ENCODE data around the gene PDE4B. TPM values are rescaled to one million over a fixed set of nuclear protein-coding genes. Genes with fewer than 3 reads are reported as not detected.

Gene PDE4B
- total and polyA plus RNA-seq, 10 of the 15 experiments (the other 5 are each of a cell fraction or from before 2014, with no cell fraction given) = 3.0 to 13.2 (median 5.7) TPM

DNA sequence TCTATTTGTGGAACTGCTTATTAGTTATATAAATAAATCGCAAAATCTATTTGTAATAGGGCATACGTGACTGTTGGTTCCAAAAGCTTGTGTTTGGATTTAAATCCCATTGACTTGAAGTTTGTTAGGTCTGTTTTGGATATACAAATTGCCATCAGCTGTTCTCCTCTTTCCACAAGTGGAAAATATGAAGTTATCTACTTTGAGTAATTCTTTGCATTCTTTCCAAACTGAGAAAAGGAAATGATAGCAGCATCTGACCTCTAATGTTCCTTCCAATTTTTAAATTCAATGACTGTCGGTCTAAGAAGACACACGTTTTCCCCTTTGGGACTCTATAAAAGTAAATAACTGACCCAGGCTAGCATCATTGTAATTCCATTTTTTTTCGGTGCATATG, 575.6 kb downstream of the PDE4B start:
- Histone ChIP-seq H2AFZ (ENCODE audit: control insufficient read depth, low read depth, low read length) (no peak overlapping the region), H3K4me3 (no peak overlapping the region), H3K9ac (ENCODE audit: control insufficient read depth, insufficient read depth, low read length) (no peak overlapping the region), H3K9me3 (replicated peaks; ENCODE audit: control insufficient read depth, insufficient read depth, low read length) (no peaks in the 10 kb centered on the region), H3K27me3 (replicated peaks in 1 of 2; ENCODE audit: control insufficient read depth in 2 of 2, insufficient read depth in 2 of 2, low read length in 1 of 2) (no peaks in the 10 kb centered on the region), H3K79me2 (ENCODE audit: control insufficient read depth, insufficient read depth, low read length) (no peaks in the 10 kb centered on the region), H4K20me1 (ENCODE audit: control insufficient read depth, insufficient read depth) (no peaks in the 10 kb centered on the region), H3K36me3 (ENCODE audit: control insufficient read depth in 2 of 2, insufficient read depth in 2 of 2, low read length in 1 of 2) (peaks cover 8 to 14% of the 10 kb centered on the region in 2 experiments), H3K27ac (ENCODE audit: control insufficient read depth, insufficient read depth) (no peak overlapping the region), H3K4me2 (ENCODE audit: control insufficient read depth, insufficient read depth) (no peak overlapping the region), H3K4me1 (ENCODE audit: control insufficient read depth, insufficient read depth, low read length) (peaks cover 46% of the 10 kb centered on the region)
- ChIA-PET CTCF (interaction anchor here (1.1 to 24.3 kb wide), 8 partner anchors 8 to 115 kb away, joined by 3 to 396 read pairs (median 6); no protein-coding TSS in a partner anchor), POLR2A (interaction anchor here (0.9 to 1.9 kb wide), 3 partner anchors 12 to 34 kb away, joined by 4 to 5 read pairs (median 4); no protein-coding TSS in a partner anchor), SMC1A (ENCODE audit: uncharacterized antibody, unreplicated experiment) (interaction anchor here (1.2 to 23.1 kb wide), 12 partner anchors 8 to 114 kb away, joined by 3 to 463 read pairs (median 14); no protein-coding TSS in a partner anchor), RAD21 (ENCODE audit: unreplicated experiment) (interaction anchor here (0.7 to 7.5 kb wide), 10 partner anchors 12 to 125 kb away, joined by 3 to 67 read pairs (median 7); no protein-coding TSS in a partner anchor)
- intact Hi-C loops (cut with micrococcal nuclease; ENCODE audit: unreplicated experiment) = no loop called here
- TF ChIP-seq SMAD5 (IDR thresholded peaks at IDR 0.05; ENCODE audit: low read depth) = no peak
- TF ChIP-seq PAX8 (IDR thresholded peaks at IDR 0.05) = no peak
- TF ChIP-seq NBN (IDR thresholded peaks at IDR 0.05) = no peak
- TF ChIP-seq RUNX3 (IDR thresholded peaks at IDR 0.05; ENCODE audit: low read length) = no peak
- no peak for TF ChIP-seq IKZF2 (IDR thresholded peaks at IDR 0.05)
- TF ChIP-seq, protein P1, sequence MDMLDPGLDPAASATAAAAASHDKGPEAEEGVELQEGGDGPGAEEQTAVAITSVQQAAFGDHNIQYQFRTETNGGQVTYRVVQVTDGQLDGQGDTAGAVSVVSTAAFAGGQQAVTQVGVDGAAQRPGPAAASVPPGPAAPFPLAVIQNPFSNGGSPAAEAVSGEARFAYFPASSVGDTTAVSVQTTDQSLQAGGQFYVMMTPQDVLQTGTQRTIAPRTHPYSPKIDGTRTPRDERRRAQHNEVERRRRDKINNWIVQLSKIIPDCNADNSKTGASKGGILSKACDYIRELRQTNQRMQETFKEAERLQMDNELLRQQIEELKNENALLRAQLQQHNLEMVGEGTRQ (IDR thresholded peaks at IDR 0.05; ENCODE audit: borderline replicate concordance, low read depth, low read length) = no peak
- TF ChIP-seq, protein P2, sequence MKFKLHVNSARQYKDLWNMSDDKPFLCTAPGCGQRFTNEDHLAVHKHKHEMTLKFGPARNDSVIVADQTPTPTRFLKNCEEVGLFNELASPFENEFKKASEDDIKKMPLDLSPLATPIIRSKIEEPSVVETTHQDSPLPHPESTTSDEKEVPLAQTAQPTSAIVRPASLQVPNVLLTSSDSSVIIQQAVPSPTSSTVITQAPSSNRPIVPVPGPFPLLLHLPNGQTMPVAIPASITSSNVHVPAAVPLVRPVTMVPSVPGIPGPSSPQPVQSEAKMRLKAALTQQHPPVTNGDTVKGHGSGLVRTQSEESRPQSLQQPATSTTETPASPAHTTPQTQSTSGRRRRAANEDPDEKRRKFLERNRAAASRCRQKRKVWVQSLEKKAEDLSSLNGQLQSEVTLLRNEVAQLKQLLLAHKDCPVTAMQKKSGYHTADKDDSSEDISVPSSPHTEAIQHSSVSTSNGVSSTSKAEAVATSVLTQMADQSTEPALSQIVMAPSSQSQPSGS (IDR thresholded peaks at IDR 0.05; ENCODE audit: low read length) = no peak
- TF ChIP-seq ZNF207 (IDR thresholded peaks at IDR 0.05; ENCODE audit: borderline replicate concordance) = no peak
- TF ChIP-seq, protein P3, sequence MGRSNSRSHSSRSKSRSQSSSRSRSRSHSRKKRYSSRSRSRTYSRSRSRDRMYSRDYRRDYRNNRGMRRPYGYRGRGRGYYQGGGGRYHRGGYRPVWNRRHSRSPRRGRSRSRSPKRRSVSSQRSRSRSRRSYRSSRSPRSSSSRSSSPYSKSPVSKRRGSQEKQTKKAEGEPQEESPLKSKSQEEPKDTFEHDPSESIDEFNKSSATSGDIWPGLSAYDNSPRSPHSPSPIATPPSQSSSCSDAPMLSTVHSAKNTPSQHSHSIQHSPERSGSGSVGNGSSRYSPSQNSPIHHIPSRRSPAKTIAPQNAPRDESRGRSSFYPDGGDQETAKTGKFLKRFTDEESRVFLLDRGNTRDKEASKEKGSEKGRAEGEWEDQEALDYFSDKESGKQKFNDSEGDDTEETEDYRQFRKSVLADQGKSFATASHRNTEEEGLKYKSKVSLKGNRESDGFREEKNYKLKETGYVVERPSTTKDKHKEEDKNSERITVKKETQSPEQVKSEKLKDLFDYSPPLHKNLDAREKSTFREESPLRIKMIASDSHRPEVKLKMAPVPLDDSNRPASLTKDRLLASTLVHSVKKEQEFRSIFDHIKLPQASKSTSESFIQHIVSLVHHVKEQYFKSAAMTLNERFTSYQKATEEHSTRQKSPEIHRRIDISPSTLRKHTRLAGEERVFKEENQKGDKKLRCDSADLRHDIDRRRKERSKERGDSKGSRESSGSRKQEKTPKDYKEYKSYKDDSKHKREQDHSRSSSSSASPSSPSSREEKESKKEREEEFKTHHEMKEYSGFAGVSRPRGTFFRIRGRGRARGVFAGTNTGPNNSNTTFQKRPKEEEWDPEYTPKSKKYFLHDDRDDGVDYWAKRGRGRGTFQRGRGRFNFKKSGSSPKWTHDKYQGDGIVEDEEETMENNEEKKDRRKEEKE (IDR thresholded peaks at IDR 0.05) = no peak
- no peak for TF ChIP-seq MEF2A (IDR thresholded peaks at IDR 0.05; ENCODE audit: insufficient read depth, low read depth, low read length)
- no peak for TF ChIP-seq PAX5 (IDR thresholded peaks at IDR 0.05; ENCODE audit: borderline replicate concordance, low read depth, low read length)
- TF ChIP-seq NR2C1 (IDR thresholded peaks at IDR 0.05) = no peak
- no peak for TF ChIP-seq ZNF384 (IDR thresholded peaks at IDR 0.05; ENCODE audit: borderline replicate concordance, low read depth, low read length)
- TF ChIP-seq, protein P4, sequence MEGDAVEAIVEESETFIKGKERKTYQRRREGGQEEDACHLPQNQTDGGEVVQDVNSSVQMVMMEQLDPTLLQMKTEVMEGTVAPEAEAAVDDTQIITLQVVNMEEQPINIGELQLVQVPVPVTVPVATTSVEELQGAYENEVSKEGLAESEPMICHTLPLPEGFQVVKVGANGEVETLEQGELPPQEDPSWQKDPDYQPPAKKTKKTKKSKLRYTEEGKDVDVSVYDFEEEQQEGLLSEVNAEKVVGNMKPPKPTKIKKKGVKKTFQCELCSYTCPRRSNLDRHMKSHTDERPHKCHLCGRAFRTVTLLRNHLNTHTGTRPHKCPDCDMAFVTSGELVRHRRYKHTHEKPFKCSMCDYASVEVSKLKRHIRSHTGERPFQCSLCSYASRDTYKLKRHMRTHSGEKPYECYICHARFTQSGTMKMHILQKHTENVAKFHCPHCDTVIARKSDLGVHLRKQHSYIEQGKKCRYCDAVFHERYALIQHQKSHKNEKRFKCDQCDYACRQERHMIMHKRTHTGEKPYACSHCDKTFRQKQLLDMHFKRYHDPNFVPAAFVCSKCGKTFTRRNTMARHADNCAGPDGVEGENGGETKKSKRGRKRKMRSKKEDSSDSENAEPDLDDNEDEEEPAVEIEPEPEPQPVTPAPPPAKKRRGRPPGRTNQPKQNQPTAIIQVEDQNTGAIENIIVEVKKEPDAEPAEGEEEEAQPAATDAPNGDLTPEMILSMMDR (IDR thresholded peaks at IDR 0.05 in 2 of 3, conservative IDR thresholded peaks at IDR 0.05 in 1 of 3; ENCODE audit: control insufficient read depth in 2 of 3, extremely low read depth in 1 of 3, insufficient read depth in 1 of 3, low read depth in 3 of 3, low read length in 3 of 3) = no peak
- TF ChIP-seq KDM1A (IDR thresholded peaks at IDR 0.05; ENCODE audit: borderline replicate concordance) = no peak
- no peak for TF ChIP-seq SMAD1 (IDR thresholded peaks at IDR 0.05; ENCODE audit: low read depth, partially characterized antibody)
- no peak for TF ChIP-seq FOS (IDR thresholded peaks at IDR 0.05; ENCODE audit: borderline replicate concordance, extremely low read depth, insufficient read length)
- no TSS peak for BruUV-seq (replicated peaks)
- DNase-seq (ENCODE audit: low read depth, low spot score) = no peak
- FAIRE-seq = no peak
- in situ Hi-C loops (cut with MboI) = no loop called here
- 87% methylated on average over 5 of the region's 5 CpGs for WGBS (ENCODE audit: insufficient coverage, insufficient replicate concordance, low lambda C conversion rate, missing lambda C conversion rate)
- no peak for ATAC-seq

Data from GM12878 (cell line).